Calu3 (cell line): ENCODE results near the gene ERG28. TPM values are rescaled to one million over a fixed set of nuclear protein-coding genes. Genes with fewer than 3 reads are reported as not detected.

Experiments used
- BruUV-seq: library from RNA; stranded (reverse); fragments of 400-500 nt; replicated peaks from 2 replicates; lab custom pipeline; 2021; lab: Mats Ljungman, UMichigan
- CTCF ChIA-PET: fragments of 300-600 bp; sonication (Branson Sonifier 250); formaldehyde crosslinking; loops from one replicate; lab custom pipeline; 2022; ENCODE audit warnings: antibody characterized with exemption; lab: Charles Lee
- DNase-seq: peaks from one replicate; pipeline ENCODE4 v3.0.0; 2022
- H3K27ac Mint-ChIP-seq: one replicate; pipeline ENCODE4 v1.8.0; 2022; ENCODE audit warnings: mixed read lengths; ENCODE audit not compliant: unreplicated experiment
- H3K27me3 Mint-ChIP-seq: one replicate; pipeline ENCODE4 v1.8.0; 2022; ENCODE audit warnings: mixed read lengths; ENCODE audit not compliant: unreplicated experiment
- H3K36me3 Mint-ChIP-seq: one replicate; pipeline ENCODE4 v1.8.0; 2022; ENCODE audit warnings: mild to moderate bottlenecking, moderate library complexity, mixed read lengths; ENCODE audit not compliant: insufficient read depth, unreplicated experiment
- H3K4me1 Mint-ChIP-seq: one replicate; pipeline ENCODE4 v1.8.0; 2022; ENCODE audit warnings: mild to moderate bottlenecking, low read depth, mixed read lengths; ENCODE audit not compliant: unreplicated experiment
- H3K4me3 Mint-ChIP-seq: one replicate; pipeline ENCODE4 v1.8.0; 2022; ENCODE audit warnings: mild to moderate bottlenecking, low read depth, moderate library complexity, mixed read lengths; ENCODE audit not compliant: unreplicated experiment
- H3K9me3 Mint-ChIP-seq: one replicate; pipeline ENCODE4 v1.8.0; 2022; ENCODE audit warnings: low read depth, mixed read lengths; ENCODE audit not compliant: unreplicated experiment
- CTCF ChIP-seq: fragments of 200-600 bp; IDR thresholded peaks from one replicate; pipeline ENCODE4 v1.8.0; 2022; ENCODE audit warnings: antibody characterized with exemption; ENCODE audit not compliant: unreplicated experiment
- intact Hi-C: fragments of 100-400 bp; cut with micrococcal nuclease; formaldehyde crosslinking; loops from one replicate; pipeline ENCODE4 v1.10.0; 2022; ENCODE audit not compliant: unreplicated experiment
- total RNA-seq: library from RNA; stranded (reverse); gene quantifications from 2 replicates; pipeline ENCODE4 v1.2.3, GENCODE V29; 2022

The ERG28 gene
- total RNA-seq, 1 experiment from 2014 or later = 30.5 TPM

- H3K4me1 Mint-ChIP-seq = no peaks in the 10 kb centered on the region
- no peaks in the 10 kb centered on the region for H3K9me3 Mint-ChIP-seq
- intact Hi-C loops = no loop called here
- no TSS peak for BruUV-seq
- no peak overlapping the region for H3K4me3 Mint-ChIP-seq
- no peak for DNase-seq
- CTCF ChIA-PET = no interaction called here
- no peak for TF ChIP-seq CTCF
- no peak overlapping the region for H3K27ac Mint-ChIP-seq
- H3K27me3 Mint-ChIP-seq = no peaks in the 10 kb centered on the region
- H3K36me3 Mint-ChIP-seq = peaks cover 4% of the 10 kb centered on the region
Observed at GRCh38 chr14:75667099-75667765, 6.6 kb upstream of the ERG28 start.

- intact Hi-C loops = no loop called here
- no peaks in the 10 kb centered on the region for H3K9me3 Mint-ChIP-seq
- H3K4me1 Mint-ChIP-seq = no peaks in the 10 kb centered on the region
- no peak for DNase-seq
- H3K4me3 Mint-ChIP-seq = no peak overlapping the region
- CTCF ChIA-PET = no interaction called here
- BruUV-seq = no TSS peak
- TF ChIP-seq CTCF = no peak
- H3K27ac Mint-ChIP-seq = no peak overlapping the region
- no peaks in the 10 kb centered on the region for H3K27me3 Mint-ChIP-seq
- peaks cover 26% of the 10 kb centered on the region for H3K36me3 Mint-ChIP-seq
Observed at GRCh38 chr14:75662966-75663365, 2.3 kb upstream of the ERG28 start.

- CTCF ChIA-PET = interaction anchor here (0.6 to 1.9 kb wide), 8 partner anchors 21 to 909 kb away, joined by 3 to 7 read pairs (median 4); partner anchors contain the start of gene FLVCR2
- intact Hi-C loops = no loop called here
- TSS peak; percentile 59 for BruUV-seq
Observed at GRCh38 chr14:75661499-75661814, 781 bp upstream of the ERG28 start.

GRCh38 chr14:75660238-75660629 lies 442 bp downstream of the ERG28 start:
- CTCF ChIA-PET = interaction anchor here (0.6 to 1.9 kb wide), 9 partner anchors 9 to 657 kb away, joined by 3 to 7 read pairs (median 4); partner anchors contain the start of gene FLVCR2
- intact Hi-C loops = no loop called here

More at GRCh38 chr14:75661499-75661814, 781 bp upstream of the ERG28 start:
- Mint-ChIP-seq H3K36me3 (peaks cover 27% of the 10 kb centered on the region), H3K9me3 (no peaks in the 10 kb centered on the region), H3K27me3 (no peaks in the 10 kb centered on the region), H3K4me3 (peak overlapping the region; percentile 95), H3K4me1 (no peaks in the 10 kb centered on the region), H3K27ac (peak overlapping the region; percentile 90)
- TF ChIP-seq CTCF = no peak
- DNase-seq = no peak

More at GRCh38 chr14:75660238-75660629, 442 bp downstream of the ERG28 start:
- H3K27ac Mint-ChIP-seq = peak overlapping the region; percentile 90
- H3K9me3 Mint-ChIP-seq = no peaks in the 10 kb centered on the region
- BruUV-seq = TSS peak; percentile 74
- no peak for TF ChIP-seq CTCF
- H3K4me3 Mint-ChIP-seq = peak overlapping the region; percentile 95
- no peak for DNase-seq
- H3K4me1 Mint-ChIP-seq = no peaks in the 10 kb centered on the region
- H3K36me3 Mint-ChIP-seq = peaks cover 36% of the 10 kb centered on the region
- H3K27me3 Mint-ChIP-seq = no peaks in the 10 kb centered on the region
